AG04449 (cell line): ENCODE data around the gene SMCP.

Source experiments
- CTCF ChIA-PET: fragments of 350-600 bp; formaldehyde crosslinking; extraction: SDS; loops from one replicate; lab custom pipeline; 2021; ENCODE audit warnings: antibody characterized with exemption; lab: Yijun Ruan, JAX
- POLR2A ChIA-PET: fragments of 400-600, 350-600 bp; formaldehyde crosslinking; extraction: SDS; loops from one replicate; lab custom pipeline; 2020; ENCODE audit warnings: antibody characterized with exemption, inconsistent platforms; lab: Yijun Ruan, JAX
- DNase-seq: peaks from one replicate; pipeline ENCODE4 v3.0.0-alpha.2; 2010; ENCODE audit warnings: low read depth, low spot score
- H3K4me3 ChIP-seq: 2 replicates; pipeline ENCODE4 v1.5.1; 2011; ENCODE audit warnings: low read depth, mild to moderate bottlenecking, control low read depth, low read length
- CTCF ChIP-seq: IDR thresholded peaks from one replicate; pipeline ENCODE4 v1.5.1; 2011; ENCODE audit warnings: mild to moderate bottlenecking, moderate library complexity, low read length, control low read depth, inconsistent platforms; ENCODE audit not compliant: insufficient read depth; ENCODE audit errors: missing control alignments

The SMCP gene

GRCh38 chr1:152870831-152871730 lies 7.0 kb upstream of the SMCP start:
- H3K4me3 ChIP-seq, result no peak overlapping the region
- DNase-seq, result no peak
- POLR2A ChIA-PET, result no interaction called here
- TF ChIP-seq CTCF, result peak; percentile 82
- CTCF ChIA-PET, result interaction anchor here (0.8 to 7.0 kb wide), 30 partner anchors 8 to 358 kb away, joined by 3 to 375 read pairs (median 6); partner anchors contain the start of genes IVL and LCE7A

- TF ChIP-seq CTCF, result no peak
- ChIA-PET CTCF (interaction anchor here (0.8 to 7.0 kb wide), 19 partner anchors 12 to 356 kb away, joined by 3 to 375 read pairs (median 10); partner anchors contain the start of genes IVL and LCE7A), POLR2A (no interaction called here)
- no peak overlapping the region for H3K4me3 ChIP-seq
- DNase-seq, result no peak
Measured at GRCh38 chr1:152871731-152872126, 6.4 kb upstream of the SMCP start.

GRCh38 chr1:152873495-152873894 lies 4.6 kb upstream of the SMCP start:
- ChIA-PET POLR2A (no interaction called here), CTCF (interaction anchor here (1.1 to 7.0 kb wide), 4 partner anchors 15 to 220 kb away, joined by 4 to 375 read pairs (median 137); partner anchors contain the start of genes IVL and LCE7A)
- DNase-seq, result peak; percentile 16
- no peak overlapping the region for H3K4me3 ChIP-seq
- TF ChIP-seq CTCF, result no peak

- CTCF ChIA-PET, result interaction anchor here (1.7 kb wide), 1 partner anchor 49 kb away, joined by 17 read pairs; no protein-coding TSS in a partner anchor
- DNase-seq, result no peak
- POLR2A ChIA-PET, result no interaction called here
- TF ChIP-seq CTCF, result no peak
- no peak overlapping the region for H3K4me3 ChIP-seq
Measured at GRCh38 chr1:152876827-152877226, 1.3 kb upstream of the SMCP start.

- DNase-seq, result no peak
- CTCF ChIA-PET, result interaction anchor here (1.3 to 2.4 kb wide), 2 partner anchors 9 to 46 kb away, joined by 12 to 21 read pairs; no protein-coding TSS in a partner anchor
- no peak for TF ChIP-seq CTCF
- POLR2A ChIA-PET, result no interaction called here
- no peak overlapping the region for H3K4me3 ChIP-seq
Measured at GRCh38 chr1:152879559-152880198, 1.6 kb downstream of the SMCP start.

- no peak overlapping the region for H3K4me3 ChIP-seq
- no peak for TF ChIP-seq CTCF
- POLR2A ChIA-PET, result no interaction called here
- CTCF ChIA-PET, result no interaction called here
- DNase-seq, result no peak
Measured at GRCh38 chr1:152880316-152880715, 2.2 kb downstream of the SMCP start.
